Measurements from ENCODE around the gene HABP2. TPM values are rescaled to one million over a fixed set of nuclear protein-coding genes. Genes with fewer than 3 reads are reported as not detected.

Gene HABP2
- total RNA-seq, 1 donor from 2014 or later, result under 0.01 TPM

GRCh38 chr10:113631684-113632367 lies 79.0 kb downstream of the HABP2 start:
- Histone ChIP-seq H3K4me3 (ENCODE audit: low read length in 3 of 3) (no peak overlapping the region), H3K27ac (ENCODE audit: low read depth, low read length) (no peak overlapping the region), H3K36me3 (ENCODE audit: control insufficient read depth in 3 of 3, insufficient read depth in 3 of 3, low read length in 3 of 3) (peaks cover 67 to 70% (median 69%) of the 10 kb centered on the region in 3 donors), H3K4me1 (ENCODE audit: control insufficient read depth in 3 of 3, insufficient read depth in 3 of 3, low read length in 3 of 3) (peaks cover 26 to 74% (median 61%) of the 10 kb centered on the region in 3 donors), H3K9me3 (ENCODE audit: control insufficient read depth in 3 of 3, low read length in 3 of 3) (no peaks in the 10 kb centered on the region), H3K27me3 (ENCODE audit: control insufficient read depth in 3 of 3, insufficient read depth in 3 of 3, low read length in 3 of 3) (no peaks in the 10 kb centered on the region), H3K9ac (ENCODE audit: low read depth in 1 of 3, low read length in 3 of 3) (no peak overlapping the region)

Other genes with a start within 250 kb of the HABP2 start
- 27.1 TPM for gene NRAP, start 111.0 kb downstream of the HABP2 start, total RNA-seq
- 13.6 TPM for gene CASP7, start 126.9 kb downstream of the HABP2 start, total RNA-seq
- gene PLEKHS1, start 198.6 kb downstream of the HABP2 start, total RNA-seq, result 0.52 TPM

All from skeletal muscle tissue (tissue), 4 donors.